GM12872 (cell line): ENCODE measurements around the gene MRM2.

Experiments
- TF ChIP-seq, protein P1 (sequence below): IDR thresholded peaks from 3 replicates; pipeline ENCODE4 v1.5.1; 2011; ENCODE audit warnings: low read depth, mild to moderate bottlenecking, low read length, moderate library complexity; ENCODE audit not compliant: insufficient read depth

The MRM2 gene

DNA sequence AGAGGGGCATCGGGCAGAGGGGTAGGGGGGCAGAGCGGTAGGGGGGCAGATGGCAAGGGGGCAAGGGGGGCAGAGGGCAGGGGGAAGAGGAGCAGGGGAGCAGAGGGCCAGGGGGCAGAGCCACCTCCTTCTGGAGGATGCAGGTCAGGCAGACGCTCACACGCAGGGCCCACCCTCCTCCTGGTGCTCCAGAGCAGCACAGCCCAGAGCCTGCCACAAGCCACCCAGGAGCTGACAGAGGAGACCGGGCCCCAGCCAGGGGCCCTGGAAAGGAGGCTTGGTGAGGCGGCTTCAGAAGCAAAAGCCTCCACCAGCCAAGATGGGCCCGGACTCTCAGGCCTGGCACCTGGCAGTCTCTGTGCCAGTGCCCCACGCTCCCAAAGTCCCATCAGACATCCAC, 22.4 kb downstream of the MRM2 start:
- TF ChIP-seq, protein P1, sequence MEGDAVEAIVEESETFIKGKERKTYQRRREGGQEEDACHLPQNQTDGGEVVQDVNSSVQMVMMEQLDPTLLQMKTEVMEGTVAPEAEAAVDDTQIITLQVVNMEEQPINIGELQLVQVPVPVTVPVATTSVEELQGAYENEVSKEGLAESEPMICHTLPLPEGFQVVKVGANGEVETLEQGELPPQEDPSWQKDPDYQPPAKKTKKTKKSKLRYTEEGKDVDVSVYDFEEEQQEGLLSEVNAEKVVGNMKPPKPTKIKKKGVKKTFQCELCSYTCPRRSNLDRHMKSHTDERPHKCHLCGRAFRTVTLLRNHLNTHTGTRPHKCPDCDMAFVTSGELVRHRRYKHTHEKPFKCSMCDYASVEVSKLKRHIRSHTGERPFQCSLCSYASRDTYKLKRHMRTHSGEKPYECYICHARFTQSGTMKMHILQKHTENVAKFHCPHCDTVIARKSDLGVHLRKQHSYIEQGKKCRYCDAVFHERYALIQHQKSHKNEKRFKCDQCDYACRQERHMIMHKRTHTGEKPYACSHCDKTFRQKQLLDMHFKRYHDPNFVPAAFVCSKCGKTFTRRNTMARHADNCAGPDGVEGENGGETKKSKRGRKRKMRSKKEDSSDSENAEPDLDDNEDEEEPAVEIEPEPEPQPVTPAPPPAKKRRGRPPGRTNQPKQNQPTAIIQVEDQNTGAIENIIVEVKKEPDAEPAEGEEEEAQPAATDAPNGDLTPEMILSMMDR: no peak

DNA sequence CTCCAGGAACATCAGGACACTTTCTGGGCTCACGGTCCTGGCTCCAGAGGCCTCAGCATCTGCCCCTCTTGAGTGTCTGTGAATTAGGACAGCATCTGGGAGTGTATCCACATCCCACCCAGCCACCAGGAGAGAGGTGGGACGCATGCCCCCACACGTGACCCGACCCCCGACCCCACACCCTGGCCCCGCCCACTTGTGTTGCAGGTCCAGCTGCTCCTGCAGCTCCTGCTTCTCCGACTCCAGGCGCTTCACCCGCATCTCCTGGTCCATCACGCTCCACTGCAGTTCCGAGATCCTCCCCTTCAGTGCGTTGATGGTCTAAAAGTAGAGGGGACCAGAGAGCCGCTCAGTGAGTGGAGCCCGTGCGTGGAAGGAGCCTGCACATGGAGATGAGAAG, 22.9 kb downstream of the MRM2 start:
- TF ChIP-seq, protein P1: no peak

DNA sequence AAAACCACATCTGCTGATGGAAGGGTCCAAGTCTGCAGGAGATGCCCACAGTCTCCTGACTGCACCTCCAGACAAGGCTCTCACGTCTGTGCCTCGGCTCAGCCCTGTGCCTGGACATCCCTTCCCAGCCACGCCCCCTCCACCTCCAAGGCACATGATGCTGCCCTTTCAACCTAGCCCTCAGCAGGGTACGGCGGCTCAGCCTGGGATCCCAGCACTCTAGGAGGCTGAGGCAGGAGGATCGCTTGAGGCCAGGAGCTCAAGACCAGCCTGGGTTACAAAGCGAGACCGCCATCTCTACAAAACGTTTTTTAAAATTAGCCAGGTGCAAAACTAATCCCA, 23.6 kb downstream of the MRM2 start:
- TF ChIP-seq, protein P1: no peak

DNA sequence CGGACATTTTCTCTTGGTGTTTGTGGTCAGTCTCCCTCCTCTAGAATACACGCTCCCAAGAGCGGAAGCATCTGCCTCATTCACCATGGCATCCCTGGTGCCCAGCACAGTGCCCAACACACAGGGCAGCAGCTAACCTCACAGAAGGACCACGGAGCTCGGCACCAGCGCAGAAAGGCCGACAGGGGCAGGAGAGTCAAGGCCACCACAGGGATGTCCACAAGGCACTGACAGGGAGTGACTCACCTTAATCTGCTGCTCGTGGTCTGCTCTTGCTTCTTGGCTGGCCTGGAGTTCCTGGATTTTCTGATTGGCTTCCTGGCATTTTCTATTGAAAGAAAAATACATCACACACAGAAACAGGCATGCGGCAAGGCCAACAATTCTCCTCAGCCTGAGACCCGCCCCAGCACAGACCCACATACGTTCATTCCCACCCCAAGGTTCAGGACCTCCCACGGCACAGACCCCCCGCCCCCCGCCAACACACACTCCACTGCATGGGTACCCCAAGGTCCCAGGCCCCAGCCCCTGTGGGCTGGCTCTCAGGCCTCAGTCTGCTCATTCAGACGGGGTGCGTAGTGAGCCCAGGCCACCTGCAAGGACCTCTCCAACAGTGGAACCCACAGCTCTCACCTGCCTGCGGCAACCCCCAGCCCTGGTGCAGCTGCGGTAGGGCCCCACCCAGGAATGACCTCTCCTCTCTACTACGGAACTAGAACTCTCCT, 24.1 kb downstream of the MRM2 start:
- TF ChIP-seq, protein P1: no peak

DNA sequence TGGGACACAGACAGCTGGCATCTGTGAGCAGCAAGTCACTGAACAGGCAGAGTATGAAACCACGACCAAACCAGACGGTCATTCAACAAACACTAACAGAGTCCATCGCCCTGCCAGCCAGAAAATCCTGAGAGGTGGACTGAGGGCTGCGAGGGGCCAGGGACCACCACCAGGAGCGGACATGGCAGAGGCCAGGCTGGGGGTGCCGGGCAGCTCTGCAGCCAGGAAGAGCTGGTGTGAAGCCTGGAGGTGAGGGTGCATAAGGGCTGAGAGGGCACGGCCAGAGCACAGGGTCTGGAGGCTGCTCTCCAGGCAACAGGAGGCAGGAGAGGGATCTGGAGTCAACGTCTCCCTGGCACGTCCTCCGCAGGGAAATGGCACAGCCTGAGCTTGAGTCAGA, 24.8 kb downstream of the MRM2 start:
- TF ChIP-seq, protein P1: no peak

DNA sequence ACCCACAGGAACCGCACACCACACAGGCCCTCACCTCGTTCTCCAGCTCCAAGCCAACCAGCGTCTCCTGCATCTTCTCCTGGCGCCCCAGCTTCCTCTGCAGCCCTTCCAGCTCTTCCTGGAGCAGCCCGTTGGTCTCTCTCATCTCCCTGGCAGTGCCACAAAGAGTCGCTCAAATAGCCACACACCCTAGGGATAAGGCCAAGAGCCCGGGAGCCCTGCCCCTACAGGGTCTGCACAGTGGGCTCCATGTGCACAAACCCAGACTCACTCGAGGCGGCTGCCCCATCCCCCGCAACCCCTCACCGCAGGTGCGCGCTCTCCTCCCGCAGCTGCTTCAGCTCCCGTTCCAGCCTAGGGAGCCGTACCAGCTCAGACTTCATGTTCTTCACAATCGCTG, 26.2 kb downstream of the MRM2 start:
- TF ChIP-seq, protein P1: no peak

DNA sequence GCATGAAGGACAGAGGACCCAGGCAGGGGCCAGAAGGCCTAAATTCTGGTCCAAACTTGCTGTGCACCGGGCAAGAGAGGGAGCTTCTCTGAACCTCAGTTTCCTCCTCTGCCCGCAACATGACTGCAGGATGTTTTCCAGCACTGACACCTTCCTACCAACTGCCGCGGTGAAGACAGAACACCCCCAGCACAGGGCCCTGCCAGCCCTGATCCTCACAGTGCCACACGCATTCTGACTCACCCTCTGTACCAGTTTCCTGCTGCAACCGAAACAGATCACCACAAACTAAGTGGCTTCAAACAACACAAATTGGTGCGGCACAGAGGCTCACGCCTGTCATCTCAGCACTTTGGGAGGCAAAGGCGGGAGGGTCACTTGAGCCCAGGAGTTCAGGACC, 27.4 kb downstream of the MRM2 start:
- TF ChIP-seq, protein P1: no peak
